Chondrocyte (in vitro differentiated cells): Measurements from ENCODE around the gene ETFDH. TPM values are rescaled to one million over a fixed set of nuclear protein-coding genes. Genes with fewer than 3 reads are reported as not detected.
A peak's percentile ranks its signal among the peaks of the same experiment; 100 is the strongest.
"Not testable (repeated sequence)": the region's sequence is repeated elsewhere in the genome, so short reads cannot be mapped to it uniquely, and the experiment has no call there.

Experiments used
- DNase-seq: peaks from one replicate; pipeline ENCODE4 v3.0.0; 2021; ENCODE audit warnings: mixed read lengths, low spot score
- H3K27ac Mint-ChIP-seq: one replicate; pipeline ENCODE4 v1.8.0; 2021; ENCODE audit warnings: mild to moderate bottlenecking, moderate library complexity, mixed read lengths; ENCODE audit not compliant: unreplicated experiment
- H3K27me3 Mint-ChIP-seq: 2 replicates; pipeline ENCODE4 v1.8.0; 2021; ENCODE audit warnings: low read depth, mixed read lengths
- H3K36me3 Mint-ChIP-seq: 2 replicates; pipeline ENCODE4 v1.8.0; 2021; ENCODE audit warnings: low read depth, mixed read lengths
- H3K4me1 Mint-ChIP-seq: 2 replicates; pipeline ENCODE4 v1.8.0; 2021; ENCODE audit warnings: low read depth, mild to moderate bottlenecking, mixed read lengths
- H3K4me3 Mint-ChIP-seq: one replicate; pipeline ENCODE4 v1.8.0; 2021; ENCODE audit warnings: mild to moderate bottlenecking, moderate library complexity, mixed read lengths; ENCODE audit not compliant: unreplicated experiment
- H3K9me3 Mint-ChIP-seq: 2 replicates; pipeline ENCODE4 v1.8.0; 2021; ENCODE audit warnings: low read depth, mixed read lengths
- CTCF ChIP-seq: fragments of 200-600 bp; sonication (generic); IDR thresholded peaks from 2 replicates; pipeline ENCODE4 v1.5.0; 2021; ENCODE audit warnings: antibody characterized with exemption, mild to moderate bottlenecking, moderate library complexity
- total RNA-seq: library from RNA; stranded (reverse); gene quantifications from 3 replicates; pipeline ENCODE4 v1.2.1, GENCODE V29; 2021

Gene ETFDH
- total RNA-seq, 1 donor from 2014 or later: 23.0 TPM

- peak; percentile 86 for DNase-seq
- H3K27ac Mint-ChIP-seq: no peak overlapping the region
- no peak overlapping the region for H3K4me3 Mint-ChIP-seq
- no peak for TF ChIP-seq CTCF
- H3K36me3 Mint-ChIP-seq: no peaks in the 10 kb centered on the region
- peaks cover 4% of the 10 kb centered on the region for H3K27me3 Mint-ChIP-seq
- H3K9me3 Mint-ChIP-seq: no peaks in the 10 kb centered on the region
- peaks cover 4% of the 10 kb centered on the region for H3K4me1 Mint-ChIP-seq
Measured at GRCh38 chr4:158657291-158657690, 14.8 kb upstream of the ETFDH start.

GRCh38 chr4:158663255-158663654, 8.8 kb upstream of the ETFDH start:
- not testable (repeated sequence) for DNase-seq, H3K36me3 Mint-ChIP-seq, H3K4me3 Mint-ChIP-seq, H3K4me1 Mint-ChIP-seq, H3K27me3 Mint-ChIP-seq, H3K27ac Mint-ChIP-seq, H3K9me3 Mint-ChIP-seq

- not testable (repeated sequence) for H3K9me3 Mint-ChIP-seq, DNase-seq, H3K27me3 Mint-ChIP-seq, H3K27ac Mint-ChIP-seq, H3K4me1 Mint-ChIP-seq, H3K36me3 Mint-ChIP-seq, H3K4me3 Mint-ChIP-seq
Measured at GRCh38 chr4:158663707-158664625, 8.1 kb upstream of the ETFDH start.

GRCh38 chr4:158664806-158665205, 7.3 kb upstream of the ETFDH start:
- Mint-ChIP-seq H3K4me3 (no peak overlapping the region), H3K27me3 (no peaks in the 10 kb centered on the region)

GRCh38 chr4:158666892-158667291, 5.2 kb upstream of the ETFDH start:
- no peak overlapping the region for H3K4me3 Mint-ChIP-seq
- H3K4me1 Mint-ChIP-seq: peaks cover 13% of the 10 kb centered on the region
- no peaks in the 10 kb centered on the region for H3K27me3 Mint-ChIP-seq
- peaks cover 3% of the 10 kb centered on the region for H3K36me3 Mint-ChIP-seq
- no peak overlapping the region for H3K27ac Mint-ChIP-seq
- H3K9me3 Mint-ChIP-seq: no peaks in the 10 kb centered on the region
- no peak for TF ChIP-seq CTCF
- DNase-seq: no peak

More at GRCh38 chr4:158664806-158665205, 7.3 kb upstream of the ETFDH start:
- H3K27ac Mint-ChIP-seq: no peak overlapping the region
- no peak for TF ChIP-seq CTCF
- DNase-seq: no peak
- peaks cover 3% of the 10 kb centered on the region for H3K36me3 Mint-ChIP-seq
- H3K4me1 Mint-ChIP-seq: peaks cover 3% of the 10 kb centered on the region
- H3K9me3 Mint-ChIP-seq: no peaks in the 10 kb centered on the region

GRCh38 chr4:158667651-158668198, 4.4 kb upstream of the ETFDH start:
- peak; percentile 78 for TF ChIP-seq CTCF
- Mint-ChIP-seq H3K27me3 (no peaks in the 10 kb centered on the region), H3K4me3 (no peak overlapping the region), H3K9me3 (no peaks in the 10 kb centered on the region), H3K4me1 (peaks cover 21% of the 10 kb centered on the region), H3K36me3 (peaks cover 3% of the 10 kb centered on the region), H3K27ac (no peak overlapping the region)
- DNase-seq: no peak
